ENCODE data around the gene LEF1.

The LEF1 gene

GRCh38 chr4:108149588-108150380 is 18.9 kb downstream of the LEF1 start:
- TF ChIP-seq, protein P1, sequence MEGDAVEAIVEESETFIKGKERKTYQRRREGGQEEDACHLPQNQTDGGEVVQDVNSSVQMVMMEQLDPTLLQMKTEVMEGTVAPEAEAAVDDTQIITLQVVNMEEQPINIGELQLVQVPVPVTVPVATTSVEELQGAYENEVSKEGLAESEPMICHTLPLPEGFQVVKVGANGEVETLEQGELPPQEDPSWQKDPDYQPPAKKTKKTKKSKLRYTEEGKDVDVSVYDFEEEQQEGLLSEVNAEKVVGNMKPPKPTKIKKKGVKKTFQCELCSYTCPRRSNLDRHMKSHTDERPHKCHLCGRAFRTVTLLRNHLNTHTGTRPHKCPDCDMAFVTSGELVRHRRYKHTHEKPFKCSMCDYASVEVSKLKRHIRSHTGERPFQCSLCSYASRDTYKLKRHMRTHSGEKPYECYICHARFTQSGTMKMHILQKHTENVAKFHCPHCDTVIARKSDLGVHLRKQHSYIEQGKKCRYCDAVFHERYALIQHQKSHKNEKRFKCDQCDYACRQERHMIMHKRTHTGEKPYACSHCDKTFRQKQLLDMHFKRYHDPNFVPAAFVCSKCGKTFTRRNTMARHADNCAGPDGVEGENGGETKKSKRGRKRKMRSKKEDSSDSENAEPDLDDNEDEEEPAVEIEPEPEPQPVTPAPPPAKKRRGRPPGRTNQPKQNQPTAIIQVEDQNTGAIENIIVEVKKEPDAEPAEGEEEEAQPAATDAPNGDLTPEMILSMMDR (IDR thresholded peaks at IDR 0.05; ENCODE audit: insufficient read depth, low read length, poor library complexity, severe bottlenecking), result no peak
- no peak overlapping the region for H3K4me3 ChIP-seq (replicated peaks; ENCODE audit: low read depth, low read length)
- H3K27me3 ChIP-seq (replicated peaks; ENCODE audit: control insufficient read depth, insufficient read depth, low read length), result no peaks in the 10 kb centered on the region
- H3K36me3 ChIP-seq (ENCODE audit: control insufficient read depth, insufficient read depth, low read length), result no peaks in the 10 kb centered on the region
- no peak for DNase-seq (ENCODE audit: extremely low read depth, insufficient read length)

DNA sequence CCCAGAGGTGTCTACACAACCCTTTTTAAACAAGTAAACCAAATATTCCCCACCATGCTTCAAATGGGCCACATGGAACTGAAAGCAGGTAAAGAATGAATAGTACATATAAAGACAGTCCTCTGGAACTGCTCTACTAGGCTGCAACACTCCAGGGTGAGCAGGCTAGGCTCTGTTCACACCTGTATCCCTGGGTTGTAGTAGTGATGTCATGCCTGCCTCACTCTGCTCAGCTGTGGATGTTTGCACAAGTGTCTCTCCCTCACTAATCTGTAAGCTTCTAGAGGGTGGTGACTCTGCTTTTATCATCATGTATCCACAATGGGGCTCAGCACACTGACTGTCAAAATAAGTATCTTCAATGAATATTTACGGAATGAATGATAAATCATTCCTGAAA is 20.4 kb downstream of the LEF1 start:
- no peaks in the 10 kb centered on the region for H3K27me3 ChIP-seq (replicated peaks; ENCODE audit: control insufficient read depth, insufficient read depth, low read length)
- H3K4me3 ChIP-seq (replicated peaks; ENCODE audit: low read depth, low read length), result no peak overlapping the region
- no peak for DNase-seq (ENCODE audit: extremely low read depth, insufficient read length)
- H3K36me3 ChIP-seq (ENCODE audit: control insufficient read depth, insufficient read depth, low read length), result no peaks in the 10 kb centered on the region
- TF ChIP-seq, protein P1 (IDR thresholded peaks at IDR 0.05; ENCODE audit: insufficient read depth, low read length, poor library complexity, severe bottlenecking), result no peak

DNA sequence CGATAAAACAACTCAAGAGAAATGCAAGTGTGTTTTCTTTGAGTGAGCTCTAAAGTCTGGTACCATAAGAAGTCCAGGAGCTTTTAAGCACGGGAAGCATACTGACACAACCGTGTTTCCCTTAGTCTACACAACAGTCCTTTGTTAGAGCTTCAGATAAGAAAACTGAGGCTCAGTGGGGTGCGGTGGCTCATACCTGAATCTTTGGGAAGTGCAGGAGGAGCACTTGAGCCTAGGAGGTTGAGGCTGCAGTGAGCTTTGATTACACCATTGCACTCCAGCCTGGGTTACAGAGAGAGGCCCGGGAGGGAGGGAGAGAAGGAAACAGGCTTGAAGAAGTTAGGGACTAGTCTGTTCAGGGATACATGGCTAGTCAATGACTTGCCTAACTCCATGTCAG is 21.9 kb downstream of the LEF1 start:
- no peaks in the 10 kb centered on the region for H3K36me3 ChIP-seq (ENCODE audit: control insufficient read depth, insufficient read depth, low read length)
- TF ChIP-seq, protein P1 (IDR thresholded peaks at IDR 0.05; ENCODE audit: insufficient read depth, low read length, poor library complexity, severe bottlenecking), result no peak

DNA sequence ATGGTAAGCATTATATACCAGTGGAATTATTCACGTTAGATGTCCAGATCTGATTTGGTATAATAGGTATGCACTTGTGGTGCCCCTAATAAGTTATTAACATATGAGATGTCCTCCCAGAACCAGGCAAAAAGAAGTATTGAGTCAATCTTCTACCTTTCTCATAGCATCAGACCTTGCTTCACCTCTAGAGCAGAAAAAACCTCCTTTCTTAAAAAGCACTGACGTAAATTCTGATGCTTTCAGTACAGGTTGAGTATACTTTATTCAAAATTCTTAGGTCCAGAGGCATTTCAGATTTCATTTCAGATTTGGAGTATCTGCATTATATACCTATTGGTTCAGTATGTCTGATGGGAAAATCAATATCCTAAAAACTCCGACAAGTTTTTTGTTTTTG is 22.4 kb downstream of the LEF1 start:
- TF ChIP-seq, protein P1 (IDR thresholded peaks at IDR 0.05; ENCODE audit: insufficient read depth, low read length, poor library complexity, severe bottlenecking), result no peak
- H3K4me3 ChIP-seq (replicated peaks; ENCODE audit: low read depth, low read length), result no peak overlapping the region
- H3K36me3 ChIP-seq (ENCODE audit: control insufficient read depth, insufficient read depth, low read length), result no peaks in the 10 kb centered on the region
- DNase-seq (ENCODE audit: extremely low read depth, insufficient read length), result no peak
- no peaks in the 10 kb centered on the region for H3K27me3 ChIP-seq (replicated peaks; ENCODE audit: control insufficient read depth, insufficient read depth, low read length)

More for the DNA sequence above, 21.9 kb downstream of the LEF1 start:
- Histone ChIP-seq H3K27me3 (replicated peaks; ENCODE audit: control insufficient read depth, insufficient read depth, low read length) (no peaks in the 10 kb centered on the region), H3K4me3 (replicated peaks; ENCODE audit: low read depth, low read length) (no peak overlapping the region)
- no peak for DNase-seq (ENCODE audit: extremely low read depth, insufficient read length)

DNA sequence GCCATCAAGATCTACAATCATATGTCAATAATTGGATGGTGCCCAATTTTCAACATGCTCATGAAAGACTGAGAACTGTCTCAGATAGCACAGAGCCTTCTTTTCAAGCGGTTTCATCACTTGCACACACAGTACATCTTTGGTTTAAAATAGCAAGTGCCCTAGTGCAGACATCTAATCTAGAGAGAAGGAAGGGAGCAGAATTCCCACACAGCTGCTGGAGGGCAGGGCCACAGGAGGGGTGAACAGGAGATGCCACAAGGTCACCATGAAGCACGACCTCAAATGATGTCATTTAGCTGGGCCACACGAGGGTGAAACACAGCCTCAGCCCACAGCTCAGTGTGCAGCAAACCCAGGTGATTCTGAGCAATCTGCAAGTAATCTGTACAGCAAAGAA is 24.3 kb downstream of the LEF1 start:
- H3K4me3 ChIP-seq (replicated peaks; ENCODE audit: low read depth, low read length), result no peak overlapping the region
- H3K27me3 ChIP-seq (replicated peaks; ENCODE audit: control insufficient read depth, insufficient read depth, low read length), result no peaks in the 10 kb centered on the region
- H3K36me3 ChIP-seq (ENCODE audit: control insufficient read depth, insufficient read depth, low read length), result no peaks in the 10 kb centered on the region
- TF ChIP-seq, protein P1 (IDR thresholded peaks at IDR 0.05; ENCODE audit: insufficient read depth, low read length, poor library complexity, severe bottlenecking), result no peak
- no peak for DNase-seq (ENCODE audit: extremely low read depth, insufficient read length)

Data from GM06990 (cell line).